ENCODE data around the gene GREM2.

Gene GREM2

DNA sequence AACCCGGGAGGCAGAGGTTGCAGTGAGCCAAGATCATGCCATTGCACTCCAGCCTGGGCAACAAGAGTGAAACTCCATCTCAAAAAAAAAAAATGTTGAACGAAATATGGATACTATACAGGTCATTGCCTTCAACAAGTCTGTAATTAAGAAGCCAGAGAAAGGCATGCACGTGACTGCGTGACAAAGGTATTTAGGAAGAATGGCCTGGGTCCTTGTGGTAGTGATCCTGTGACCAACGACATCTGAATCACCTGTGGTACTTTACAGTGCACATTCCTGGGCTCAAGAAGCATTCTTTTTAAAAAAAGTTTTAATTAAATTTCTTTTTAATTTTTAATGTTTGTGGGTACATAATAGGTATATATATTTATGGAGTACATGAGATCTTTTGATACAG lies 115.0 kb downstream of the GREM2 start:
- no peak for DNase-seq

DNA sequence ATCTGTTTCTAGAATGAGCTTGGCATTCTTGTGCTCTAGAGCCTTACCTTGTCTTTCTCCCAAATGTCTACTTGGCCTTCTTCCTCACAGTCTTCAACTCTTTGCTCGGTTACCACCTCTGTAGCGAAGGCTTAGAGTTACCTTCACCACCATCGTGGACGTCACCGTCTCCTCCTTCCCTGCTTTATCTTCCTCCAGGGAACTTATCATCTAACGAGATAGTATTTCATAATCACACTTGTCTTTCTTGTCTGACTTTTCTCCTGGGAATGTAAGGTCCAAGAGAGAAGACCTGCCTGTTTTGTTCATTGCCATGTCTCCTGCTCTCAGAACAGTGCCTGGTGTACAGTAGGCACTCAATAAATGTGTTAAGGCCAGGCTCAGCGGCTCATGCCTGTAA lies 115.6 kb downstream of the GREM2 start:
- no peak for DNase-seq

DNA sequence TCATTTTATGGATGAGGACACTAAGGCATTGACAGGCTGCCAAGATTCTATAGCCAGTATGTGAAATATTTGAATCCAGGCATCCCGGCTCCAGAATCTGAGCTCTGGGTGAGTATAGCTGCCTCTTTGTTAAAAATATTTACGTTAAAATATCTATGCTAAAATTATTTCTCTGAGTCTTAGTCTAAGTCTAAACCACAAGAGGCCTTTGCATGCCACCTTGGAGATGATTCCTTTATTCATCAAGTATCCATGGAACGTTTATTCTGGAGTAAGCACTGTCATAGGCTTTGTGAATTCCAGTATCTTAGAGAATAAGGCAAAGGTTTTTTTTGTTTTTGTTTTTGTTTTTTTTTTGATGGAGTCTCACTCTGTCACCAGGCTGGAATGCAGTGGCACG lies 116.4 kb downstream of the GREM2 start:
- DNase-seq, result no peak

DNA sequence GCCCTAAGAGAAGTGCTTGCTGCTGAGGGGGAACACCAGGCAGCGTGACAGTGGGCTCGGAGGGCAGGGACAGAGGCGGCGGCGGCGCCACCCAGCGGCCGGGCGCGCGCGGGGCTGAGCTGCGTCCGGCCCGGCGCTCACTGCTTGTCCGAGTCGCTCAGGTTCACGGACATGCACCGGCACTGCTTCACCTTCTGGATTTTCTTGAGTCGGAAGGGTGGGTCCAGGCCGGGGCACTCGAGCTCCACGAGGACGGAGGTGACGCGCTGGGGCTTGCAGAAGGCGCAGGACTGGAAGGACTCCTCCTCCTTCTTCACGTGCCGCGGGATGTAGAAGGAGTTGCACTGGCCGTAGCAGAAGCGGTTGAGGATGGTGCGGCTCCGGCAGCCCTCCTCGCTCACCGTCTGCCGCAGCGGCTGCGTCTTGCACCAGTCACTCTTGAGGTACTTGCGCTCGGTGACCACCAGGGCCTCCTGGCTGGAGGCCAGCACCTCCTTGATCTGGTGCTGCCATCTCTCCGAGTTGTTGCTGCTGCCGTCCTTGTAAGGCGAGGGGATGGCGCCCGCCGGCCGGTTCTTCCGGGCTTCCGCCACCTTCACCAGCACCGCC lies 119.0 kb downstream of the GREM2 start:
- peak; percentile 1 for DNase-seq

DNA sequence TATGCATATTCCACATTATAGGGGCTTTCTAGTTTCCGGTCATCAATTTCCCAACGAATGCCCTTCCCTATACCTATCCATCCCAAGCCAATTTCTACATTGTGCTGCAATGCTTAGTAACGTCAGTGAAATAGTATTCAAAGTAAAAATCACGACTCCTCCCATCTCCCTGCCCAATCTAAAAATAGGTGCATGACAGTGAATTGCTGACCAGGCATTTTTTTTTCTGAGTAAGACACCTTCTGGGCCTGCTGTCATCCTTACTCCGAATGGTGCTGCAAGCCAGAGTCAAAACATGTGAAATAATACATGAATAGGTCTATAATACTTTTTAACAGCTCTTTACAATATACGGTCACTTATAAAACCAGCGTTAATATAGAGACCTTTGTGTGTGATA lies 120.2 kb downstream of the GREM2 start:
- DNase-seq, result no peak

DNA sequence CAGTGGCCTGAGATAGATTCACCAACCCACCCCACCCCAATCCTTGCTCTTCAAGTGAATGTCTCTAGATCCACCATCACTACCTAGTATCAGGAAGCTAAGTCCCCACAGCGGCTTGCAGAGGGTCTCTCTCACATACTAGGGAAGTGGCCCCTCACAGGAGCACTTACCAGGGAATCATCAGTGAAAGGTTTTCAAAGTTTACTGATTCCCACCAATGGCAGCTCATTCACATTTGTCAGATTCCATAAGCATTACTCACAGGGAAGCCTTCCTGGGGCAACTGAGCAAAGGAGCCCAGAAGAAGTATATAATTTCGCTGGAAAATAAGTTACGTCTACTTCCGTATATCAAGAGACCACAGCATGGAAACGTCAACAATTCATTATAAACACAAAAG lies 120.8 kb downstream of the GREM2 start:
- DNase-seq, result no peak

DNA sequence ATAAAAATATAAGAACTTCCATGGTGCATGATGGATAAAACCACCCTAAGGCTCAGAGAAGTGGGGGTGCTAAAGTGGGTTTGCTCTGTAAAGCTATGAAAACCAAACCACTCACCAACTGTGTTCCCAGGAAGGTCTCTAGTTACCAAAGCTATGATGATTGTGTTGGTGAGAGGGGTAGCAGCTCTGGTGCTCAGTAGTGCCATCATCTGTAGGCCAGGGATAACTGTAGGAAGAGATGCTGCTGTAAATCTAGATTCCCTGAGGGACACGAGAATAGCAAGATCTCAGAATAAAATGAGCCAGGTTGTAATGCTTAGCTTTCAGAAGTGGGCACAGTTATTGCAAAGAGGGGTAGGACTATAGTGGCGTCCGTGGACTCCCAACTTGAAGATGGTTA lies 124.5 kb downstream of the GREM2 start:
- DNase-seq, result no peak

DNA sequence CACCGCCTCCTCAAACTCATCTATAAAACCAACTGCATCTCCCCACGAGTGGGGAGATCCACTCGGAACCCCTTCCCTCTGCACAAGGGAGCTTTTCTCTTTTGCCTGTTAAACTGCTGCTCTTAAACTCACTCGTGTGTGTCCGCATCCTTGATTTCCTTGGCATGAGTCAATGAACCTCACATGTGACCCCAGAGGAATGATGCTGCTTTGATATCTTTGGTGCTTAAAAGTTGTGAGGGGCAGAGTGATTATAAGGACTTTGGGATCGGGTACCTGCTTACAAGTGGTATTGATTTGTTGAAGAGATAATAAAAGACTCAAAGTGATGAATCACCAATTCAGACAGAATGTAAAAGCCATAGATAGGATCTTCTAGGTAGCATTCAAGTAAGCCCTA lies 125.3 kb downstream of the GREM2 start:
- no peak for DNase-seq

DNA sequence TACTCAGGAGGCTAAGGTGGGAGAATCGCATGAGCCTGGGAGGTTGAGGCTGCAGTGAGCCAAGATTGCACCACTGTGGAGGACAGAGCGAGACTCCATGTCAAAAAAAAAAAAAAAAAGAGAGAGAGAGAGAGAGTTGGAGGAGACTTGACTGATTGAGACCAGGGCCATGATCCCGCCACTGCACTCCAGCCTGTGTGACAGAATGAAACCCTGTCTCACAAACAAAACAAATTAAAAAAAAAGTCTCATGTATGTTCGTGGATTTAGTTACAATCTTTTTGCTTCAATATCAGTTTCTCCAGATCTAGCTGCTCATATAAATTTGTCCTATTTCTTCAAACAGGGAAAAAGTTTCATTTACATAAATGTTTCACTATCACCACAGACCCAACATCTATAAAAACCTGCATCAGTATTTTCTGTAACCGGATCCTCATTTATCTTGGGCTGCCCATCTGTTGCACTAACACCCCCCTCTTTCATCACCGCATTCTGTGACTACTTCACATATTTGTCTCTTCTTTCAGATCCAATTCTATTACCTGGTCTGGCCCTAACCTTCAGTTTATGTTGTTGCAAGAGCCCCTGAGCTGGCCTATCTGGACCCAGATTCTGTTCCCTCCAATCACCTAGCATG lies 127.0 kb downstream of the GREM2 start:
- no peak for DNase-seq

DNA sequence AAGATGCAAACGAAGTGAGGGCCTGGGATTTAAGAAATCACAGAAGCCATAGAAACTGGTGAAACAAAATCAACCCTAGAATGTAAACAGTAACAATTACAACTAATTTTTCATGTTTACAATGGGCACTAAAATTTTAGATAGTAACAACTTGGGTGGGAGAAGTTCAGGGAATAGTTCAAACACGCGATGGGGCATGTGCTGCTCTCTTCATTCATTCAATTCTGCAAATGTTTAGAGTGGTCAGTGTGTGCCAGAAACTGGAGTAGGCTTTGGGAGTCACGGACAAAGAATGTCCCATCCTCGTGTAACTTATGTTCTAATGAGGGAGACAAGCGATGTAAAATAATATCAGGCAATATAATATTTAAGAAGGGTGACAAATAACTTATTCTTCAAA lies 133.4 kb downstream of the GREM2 start:
- no peak for DNase-seq

DNA sequence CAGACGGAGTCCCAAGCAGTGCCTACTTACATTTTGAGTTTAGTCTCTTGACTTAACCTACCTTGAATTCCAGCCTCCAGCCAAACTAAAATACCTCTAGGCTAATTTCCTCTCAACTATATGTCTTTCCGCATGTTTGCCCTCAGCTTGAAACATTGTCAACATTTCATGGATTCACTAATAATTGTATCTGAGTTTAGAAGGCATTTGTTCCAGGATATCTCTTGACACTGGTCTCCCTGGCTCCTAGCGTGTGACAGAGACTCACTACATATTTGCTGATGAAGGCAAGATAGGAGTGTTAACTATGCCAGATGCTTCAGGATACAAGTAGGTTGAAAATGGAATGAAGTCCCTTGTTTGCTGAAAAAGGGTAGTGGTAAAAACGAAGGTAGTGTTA lies 136.1 kb downstream of the GREM2 start:
- no peak for DNase-seq

DNA sequence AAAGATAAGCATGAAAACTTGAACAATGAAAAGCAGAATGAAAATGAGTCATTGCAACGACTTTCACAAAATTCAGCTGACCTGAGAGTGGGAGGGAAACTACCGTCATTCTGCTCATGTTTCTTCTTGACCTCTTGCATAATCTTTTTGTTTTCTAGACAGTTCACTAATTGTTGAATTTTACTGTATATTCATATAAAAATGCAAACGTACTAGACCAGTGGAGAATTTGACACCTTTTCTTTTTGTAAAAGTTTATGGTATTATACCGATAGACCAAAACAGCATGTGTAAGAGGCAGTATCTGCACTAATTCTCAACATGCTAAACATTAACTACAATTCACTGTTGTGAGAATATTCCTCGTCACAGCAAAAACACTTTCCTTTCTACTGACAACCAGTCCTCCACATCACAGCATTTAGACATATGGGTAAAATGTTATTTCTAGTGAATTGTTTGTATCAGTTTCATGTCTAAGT lies 137.8 kb downstream of the GREM2 start:
- no peak for DNase-seq

DNA sequence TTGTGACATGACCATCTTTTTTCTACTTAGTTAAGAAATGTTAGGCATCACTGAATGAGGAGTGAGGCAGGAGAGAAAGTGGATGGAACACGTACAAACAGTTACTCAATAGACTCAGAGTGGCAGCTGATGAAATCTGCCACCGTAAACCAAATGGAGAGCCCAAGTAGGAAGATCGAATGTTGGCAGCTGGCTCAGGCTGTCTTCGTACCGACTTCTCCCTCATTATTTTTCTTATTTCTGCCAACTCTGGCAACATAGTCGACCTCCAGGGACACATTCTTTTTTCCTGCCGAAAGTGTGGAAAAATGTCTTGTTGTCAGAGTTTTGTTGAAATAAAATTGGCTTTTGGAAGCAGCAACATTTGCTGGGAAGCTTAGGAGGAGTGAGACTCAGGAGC lies 143.3 kb downstream of the GREM2 start:
- no peak for DNase-seq

DNA sequence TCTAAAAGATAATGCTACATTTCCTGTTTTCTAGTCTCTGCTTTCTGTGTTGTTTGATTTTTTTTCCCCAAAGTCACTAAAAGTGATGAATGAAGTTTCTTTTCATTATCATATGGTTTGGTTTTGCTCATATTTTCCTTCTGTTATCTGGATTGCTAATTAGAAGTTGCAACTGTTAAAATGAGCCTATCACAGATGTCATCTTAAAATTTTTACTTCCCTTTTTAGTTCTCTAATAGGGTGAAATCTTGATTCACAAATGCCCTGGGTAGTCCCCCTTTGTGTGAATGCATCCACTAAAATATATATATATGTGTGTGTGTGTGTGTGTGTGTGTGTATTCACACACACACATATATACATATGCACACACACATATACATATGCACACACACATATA lies 144.1 kb downstream of the GREM2 start:
- no peak for DNase-seq

DNA sequence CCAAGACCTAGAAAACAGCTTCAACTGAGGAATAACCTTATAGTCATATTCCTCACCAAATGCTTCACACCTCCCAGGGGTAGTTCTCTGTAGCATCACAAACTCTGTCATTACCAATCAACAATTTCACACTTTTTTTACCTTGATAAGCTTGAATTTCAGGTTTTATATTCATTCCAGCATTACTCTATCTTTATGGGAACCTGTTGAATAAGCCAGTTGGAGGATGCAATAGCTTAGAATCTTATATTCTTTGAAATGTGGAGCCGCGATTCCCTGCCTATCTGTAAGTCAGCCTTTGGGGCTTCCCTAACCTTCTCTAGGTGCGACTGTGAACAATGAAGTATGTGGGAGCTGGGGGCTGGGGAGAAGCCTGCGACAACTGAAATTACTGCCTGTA lies 145.4 kb downstream of the GREM2 start:
- DNase-seq, result no peak

DNA sequence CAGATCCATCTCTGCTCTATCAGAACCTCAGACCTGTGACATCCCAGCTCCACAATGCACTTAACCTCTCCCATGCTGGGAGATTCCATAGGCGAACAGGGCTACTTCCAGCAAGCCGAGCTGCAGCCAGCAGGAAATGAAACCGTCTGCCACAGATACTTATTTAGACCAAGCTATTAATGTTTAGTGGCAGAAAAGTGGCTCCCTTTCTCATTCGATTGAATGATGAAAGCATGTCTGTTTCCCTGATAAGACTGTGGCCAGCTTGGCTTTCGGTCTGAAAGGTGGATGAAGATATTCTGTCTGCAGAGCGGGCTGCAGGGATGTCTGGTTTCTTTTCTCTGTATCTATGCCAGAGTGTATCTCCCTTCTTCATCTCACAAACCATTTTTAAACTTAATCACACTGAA lies 146.4 kb downstream of the GREM2 start:
- no peak for DNase-seq

DNA sequence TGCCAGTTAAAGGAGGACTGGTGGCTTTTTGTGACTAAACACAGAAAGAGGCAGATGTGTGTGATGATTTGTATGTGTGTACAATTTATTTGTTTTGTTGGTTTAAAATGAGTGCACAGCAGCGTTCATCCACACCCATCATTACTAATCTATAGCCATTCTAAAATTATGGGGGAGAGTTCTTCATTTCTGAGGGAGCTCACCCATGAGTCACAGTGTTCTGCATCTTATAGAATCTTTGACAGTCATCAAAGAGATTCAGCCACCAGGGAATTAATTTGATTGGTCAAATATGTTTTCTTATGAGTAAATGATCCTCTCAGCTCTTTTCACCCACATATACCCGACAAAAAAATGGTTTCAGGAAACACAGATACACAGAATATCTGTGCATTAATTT lies 147.9 kb downstream of the GREM2 start:
- no peak for DNase-seq

DNA sequence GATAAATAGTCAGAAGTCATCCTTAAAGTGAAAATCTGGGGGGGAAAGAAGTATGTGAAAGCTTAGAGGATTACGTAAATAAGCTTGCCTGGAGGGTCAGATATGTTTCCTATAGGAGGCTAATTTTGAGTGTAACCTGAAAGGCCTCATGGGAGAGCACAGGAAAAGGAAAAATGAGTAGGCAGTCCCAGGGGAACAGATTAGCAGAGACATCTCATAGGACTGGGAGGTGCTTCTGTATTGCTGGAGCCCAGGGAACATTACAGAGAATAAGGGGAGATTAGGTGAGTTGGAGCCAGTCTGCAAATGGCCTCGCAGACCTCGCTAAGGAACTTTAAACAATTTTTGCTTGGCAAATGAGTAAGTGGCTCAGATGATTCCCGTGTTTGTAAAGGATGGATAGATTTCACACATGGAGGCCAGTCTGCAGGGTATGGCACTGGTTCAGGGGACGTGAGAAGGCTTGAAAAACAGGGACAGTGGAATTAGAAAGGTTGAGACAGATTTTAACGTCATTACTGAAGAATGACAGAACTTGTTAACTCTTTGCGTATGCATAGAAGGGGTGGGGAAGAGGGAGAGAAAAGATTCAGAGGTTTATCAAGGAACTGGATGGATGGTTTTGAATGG lies 149.1 kb downstream of the GREM2 start:
- no peak for DNase-seq

DNA sequence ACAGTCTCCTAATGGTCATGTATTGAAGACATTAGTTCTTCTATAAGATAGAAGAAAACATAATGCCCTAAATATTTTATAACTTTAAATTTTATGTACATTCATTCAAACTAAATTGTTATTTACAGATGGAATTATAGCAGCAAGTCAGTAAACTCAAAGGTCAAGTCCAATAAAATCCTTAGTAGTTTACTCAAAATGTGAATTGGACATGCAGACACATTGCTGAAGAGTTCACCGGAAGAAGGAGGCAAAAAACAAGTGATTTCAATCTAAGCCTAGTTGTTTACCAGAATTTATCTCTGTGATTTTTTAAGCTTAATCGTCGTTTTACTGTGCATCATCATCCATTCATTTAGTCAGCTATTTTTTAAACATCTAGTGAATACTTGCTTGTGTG lies 149.7 kb downstream of the GREM2 start:
- no peak for DNase-seq

DNA sequence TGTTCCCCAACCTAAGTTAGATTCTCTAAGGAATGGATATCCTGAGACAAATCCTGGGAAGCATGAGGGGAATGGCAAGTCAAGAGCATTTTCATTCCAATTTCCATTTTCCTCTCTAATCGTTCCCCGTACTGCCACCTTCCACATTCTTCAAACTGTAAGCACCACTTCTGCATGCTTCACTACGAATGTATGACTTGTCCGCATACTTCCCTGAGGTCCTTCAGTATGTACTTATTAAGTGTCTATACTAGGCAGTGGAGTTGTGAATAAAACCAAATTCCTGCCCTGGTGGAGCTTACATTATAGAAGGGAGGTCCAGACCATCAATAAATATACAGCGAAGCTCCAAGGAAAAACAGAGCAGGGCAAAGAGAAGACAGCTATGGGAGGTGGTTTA lies 154.8 kb downstream of the GREM2 start:
- no peak for DNase-seq

DNA sequence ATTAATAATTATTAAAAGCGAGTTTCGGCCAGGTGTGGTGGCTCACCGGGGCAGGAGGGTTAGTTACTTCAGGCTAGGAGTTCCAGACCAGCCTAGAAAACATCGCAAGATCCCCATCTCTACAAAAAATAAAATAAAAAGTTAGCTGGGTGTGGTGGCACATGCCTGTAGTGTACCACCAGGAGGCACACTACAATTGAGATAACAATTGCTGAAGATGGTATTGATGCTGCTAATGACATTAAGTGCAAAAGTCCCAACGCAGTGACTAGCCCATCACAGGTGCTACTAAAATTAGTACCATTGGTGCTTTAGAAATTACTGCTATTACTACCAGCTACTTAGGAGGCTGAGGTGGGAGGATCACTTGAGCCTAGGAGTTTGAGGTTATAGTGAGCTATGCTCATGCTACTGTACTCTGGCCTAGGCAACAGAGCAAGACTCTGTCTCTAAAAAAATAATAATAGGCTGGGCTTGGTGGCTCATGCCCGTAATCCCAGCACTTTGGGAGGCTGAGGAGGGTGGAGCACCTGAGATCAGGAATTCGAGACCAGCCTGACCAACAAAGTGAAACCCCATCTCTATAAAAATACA lies 156.6 kb downstream of the GREM2 start:
- peak; percentile 3 for DNase-seq

DNA sequence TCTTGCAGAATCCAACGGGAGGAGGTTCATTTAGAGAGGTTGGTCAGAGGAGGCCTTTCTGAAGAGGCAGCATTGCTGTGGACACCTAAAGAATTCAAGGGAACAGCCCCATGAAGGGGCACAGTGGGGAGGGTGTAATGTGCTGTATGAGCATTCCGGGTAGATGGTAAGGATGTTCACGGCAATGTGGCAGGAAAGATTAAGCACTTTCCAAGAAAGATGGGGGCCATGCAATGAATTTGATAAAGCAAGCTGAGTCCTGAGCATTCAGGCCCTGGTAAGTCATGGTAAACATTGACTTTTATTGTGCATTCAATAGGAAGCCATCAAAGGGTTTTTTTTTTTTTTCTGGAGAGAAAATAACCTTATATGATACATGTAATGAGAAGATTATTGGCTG lies 166.6 kb downstream of the GREM2 start:
- DNase-seq, result no peak

DNA sequence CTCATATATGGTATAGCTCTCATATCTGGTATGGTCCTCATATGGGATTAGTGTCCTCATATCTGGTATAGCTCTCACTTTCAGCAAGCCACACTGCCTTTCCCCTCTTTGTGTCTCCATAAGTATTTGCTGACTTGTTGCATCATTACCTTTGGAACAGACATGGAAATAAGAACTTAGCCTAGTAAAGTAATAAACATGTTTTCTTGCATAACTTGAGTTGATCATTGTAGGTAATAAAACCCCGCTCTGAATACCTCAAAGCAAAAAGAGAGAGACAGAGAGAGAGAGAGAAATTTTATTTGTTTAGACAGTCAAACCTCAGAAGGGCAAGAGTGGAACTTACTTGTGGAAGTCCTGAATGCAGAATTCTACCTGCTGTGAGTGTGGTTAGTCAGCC lies 170.3 kb downstream of the GREM2 start:
- no peak for DNase-seq
